ENCODE measurements around the gene SHC4.
A peak's percentile ranks its signal among the peaks of the same experiment; 100 is the strongest.
"Not testable (repeated sequence)": the region's sequence is repeated elsewhere in the genome, so short reads cannot be mapped to it uniquely, and the experiment has no call there.

Gene SHC4

GRCh38 chr15:48883699-48884098 lies 80.0 kb downstream of the SHC4 start:
- no peak for DNase-seq (ENCODE audit: low read depth in 2 of 2)

GRCh38 chr15:48880070-48880634 lies 83.6 kb downstream of the SHC4 start:
- no peak for DNase-seq (ENCODE audit: low read depth in 2 of 2)

DNA sequence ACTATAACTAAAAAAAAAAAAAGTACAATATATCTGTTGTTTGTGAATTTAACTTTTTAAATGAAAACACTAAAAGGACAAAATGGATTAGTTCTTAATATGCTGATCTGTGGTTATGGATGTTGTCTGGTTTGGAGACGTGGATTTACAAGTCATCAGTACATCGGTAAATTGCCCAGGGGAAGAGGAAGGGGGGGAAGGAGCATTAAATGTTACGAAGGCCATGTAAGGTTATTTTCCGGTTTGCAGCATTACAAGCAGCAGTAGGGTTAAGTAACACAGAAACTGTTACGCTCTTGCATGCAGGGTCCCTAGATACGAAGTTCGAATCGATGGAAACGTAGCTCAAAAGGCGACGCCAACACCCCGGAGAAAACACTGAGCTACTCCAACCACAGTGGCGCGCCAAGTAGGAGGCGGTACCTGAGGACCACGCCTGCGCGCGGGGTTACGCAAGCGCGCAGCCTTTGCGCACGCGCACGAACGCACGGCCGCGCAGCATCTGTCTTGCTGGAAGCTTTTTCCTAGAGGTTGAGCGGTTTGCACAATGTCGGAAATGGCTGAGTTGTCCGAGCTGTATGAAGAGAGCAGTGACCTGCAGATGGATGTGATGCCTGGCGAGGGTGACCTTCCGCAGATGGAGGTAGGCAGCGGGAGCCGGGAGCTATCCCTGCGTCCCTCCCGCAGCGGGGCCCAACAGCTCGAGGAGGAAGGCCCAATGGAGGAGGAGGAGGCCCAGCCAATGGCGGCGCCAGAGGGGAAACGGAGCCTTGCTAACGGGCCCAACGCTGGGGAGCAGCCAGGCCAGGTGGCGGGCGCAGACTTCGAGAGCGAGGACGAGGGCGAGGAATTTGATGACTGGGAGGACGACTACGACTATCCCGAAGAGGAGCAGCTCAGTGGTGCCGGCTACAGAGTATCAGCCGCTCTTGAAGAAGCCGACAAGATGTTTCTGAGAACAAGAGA lies 85.8 kb downstream of the SHC4 start, which contains the start of gene EID1:
Gene EID1 (plus strand): TSS at position 505 of the 966 bp plus-strand sequence. CDS start 43 bp downstream, at position 548.
- DNase-seq (ENCODE audit: low read depth in 2 of 2): peak; percentile 88 to 89

- DNase-seq (ENCODE audit: low read depth in 2 of 2): no peak
Measured at GRCh38 chr15:48876057-48876456, 87.7 kb downstream of the SHC4 start.

- DNase-seq (ENCODE audit: low read depth in 2 of 2): no peak
Measured at GRCh38 chr15:48875241-48875960, 88.3 kb downstream of the SHC4 start.

DNA sequence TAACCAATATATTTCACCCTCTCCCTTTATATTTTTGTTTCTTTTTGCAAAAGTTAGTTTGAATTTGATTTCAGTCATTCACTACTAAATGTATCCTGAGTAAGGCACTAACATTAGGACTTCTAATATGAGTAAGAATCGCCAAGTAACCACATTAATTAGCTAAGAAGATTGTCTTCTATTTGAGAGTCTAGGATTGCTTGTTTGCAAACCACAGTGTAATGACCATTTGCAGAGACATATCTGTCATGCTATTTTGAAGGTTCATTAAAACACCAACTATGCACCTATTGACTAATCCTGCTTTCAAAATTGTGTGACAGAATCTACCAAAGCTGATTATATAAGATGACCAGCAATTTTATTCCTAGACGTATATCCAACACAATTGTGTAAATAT lies 91.1 kb downstream of the SHC4 start:
- DNase-seq (ENCODE audit: low read depth in 2 of 2): no peak

DNA sequence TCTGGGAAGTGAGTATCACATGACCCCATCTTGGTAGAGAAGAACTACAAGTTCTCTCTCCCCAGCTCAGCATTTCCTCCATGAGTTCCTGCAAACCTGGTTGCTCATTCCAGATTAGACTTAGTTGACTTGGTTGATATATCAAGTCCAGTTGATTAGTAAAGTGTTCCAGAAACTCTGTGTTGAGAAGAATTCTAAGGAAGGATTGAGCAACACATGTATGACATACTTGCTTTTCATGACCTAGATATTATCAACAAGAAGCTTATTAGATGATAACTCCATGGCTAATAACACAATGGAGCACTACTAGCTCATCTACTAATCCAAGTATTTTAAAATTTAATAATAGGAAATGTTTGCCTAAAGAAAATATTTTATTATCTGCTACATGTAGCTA lies 92.2 kb downstream of the SHC4 start:
- DNase-seq (ENCODE audit: low read depth in 2 of 2): no peak

DNA sequence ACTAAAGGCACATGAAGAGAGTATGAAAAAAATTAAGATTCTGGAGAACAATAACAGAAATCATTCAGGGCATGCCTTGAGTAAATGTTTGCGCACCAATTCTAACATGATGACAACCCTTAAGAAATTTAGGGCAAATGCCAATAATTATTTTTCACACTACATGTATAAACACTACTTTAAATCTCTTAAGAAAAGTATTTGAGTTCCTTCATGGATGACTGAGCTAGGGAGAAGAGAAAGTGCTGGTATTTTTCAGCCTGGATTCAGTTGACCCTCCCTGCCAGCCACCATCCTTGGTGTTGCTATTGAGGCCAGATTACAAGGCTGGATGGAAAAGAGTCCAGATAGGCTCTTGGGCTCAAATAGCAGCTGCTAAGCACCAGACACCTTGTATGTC lies 93.8 kb downstream of the SHC4 start:
- no peak for DNase-seq (ENCODE audit: low read depth in 2 of 2)

DNA sequence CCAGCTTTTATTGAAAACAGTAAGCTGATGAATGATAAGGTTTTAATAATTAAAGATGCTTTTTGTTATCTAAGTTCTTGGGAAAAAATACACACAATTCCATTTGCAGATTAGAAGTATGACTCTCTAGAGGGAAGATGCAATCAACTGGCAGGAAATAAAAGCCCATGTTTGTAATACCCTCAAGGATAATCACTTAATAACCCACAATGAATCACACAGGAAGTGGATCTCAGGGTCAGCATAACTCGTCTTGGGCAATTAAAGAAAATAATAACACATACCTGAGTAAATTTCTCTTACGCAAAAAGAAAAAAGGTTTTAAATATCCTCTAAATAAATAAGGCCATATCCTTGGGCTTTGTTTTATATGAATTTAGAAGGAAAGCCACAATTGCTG lies 95.2 kb downstream of the SHC4 start:
- no peak for DNase-seq (ENCODE audit: low read depth in 2 of 2)

DNA sequence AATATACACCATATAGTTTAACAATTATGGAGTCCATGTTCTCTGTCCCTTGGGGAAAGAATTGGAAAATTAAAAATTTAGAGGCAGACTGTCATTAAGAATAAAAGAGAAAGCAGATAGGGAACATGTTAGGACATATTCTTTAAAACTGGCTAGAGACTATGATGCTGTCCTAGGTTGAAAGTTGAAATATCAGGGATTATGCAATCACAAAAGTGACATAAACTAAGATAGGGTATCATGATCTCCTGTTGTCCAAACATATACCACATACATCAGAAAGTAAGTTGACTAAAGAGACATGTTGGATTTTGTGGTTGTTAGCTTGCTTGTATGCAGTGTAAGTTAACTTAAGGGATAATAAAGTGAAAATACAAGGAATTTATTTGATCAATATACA lies 95.7 kb downstream of the SHC4 start:
- DNase-seq (ENCODE audit: low read depth in 2 of 2): no peak

GRCh38 chr15:48866141-48866563 lies 97.6 kb downstream of the SHC4 start:
- DNase-seq (ENCODE audit: low read depth in 2 of 2): no peak

- DNase-seq (ENCODE audit: low read depth in 2 of 2): no peak
Measured at GRCh38 chr15:48865370-48866079, 98.2 kb downstream of the SHC4 start.

DNA sequence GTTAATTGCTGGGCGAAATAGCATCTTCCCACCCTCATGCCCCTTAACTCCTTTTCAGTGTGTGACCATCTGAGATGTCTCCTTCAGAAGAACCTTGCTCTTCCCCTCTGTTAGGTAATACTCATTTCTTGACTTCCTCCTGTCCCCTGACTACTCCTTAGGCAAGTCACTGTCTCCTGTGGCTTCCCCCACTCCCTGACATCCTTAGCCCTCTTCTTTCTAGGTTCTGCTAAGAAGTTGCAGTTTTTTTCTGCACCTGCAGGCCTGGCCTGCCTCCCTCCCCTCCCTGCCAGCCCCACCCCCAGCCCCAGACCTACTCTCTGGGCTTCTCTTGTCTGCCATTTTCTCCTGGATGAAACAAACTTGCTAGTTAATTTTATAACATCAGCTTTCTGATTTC lies 101.0 kb downstream of the SHC4 start:
- DNase-seq (ENCODE audit: low read depth in 2 of 2): no peak

GRCh38 chr15:48861813-48862431 lies 101.8 kb downstream of the SHC4 start:
- no peak for DNase-seq (ENCODE audit: low read depth in 2 of 2)

GRCh38 chr15:48859426-48859825 lies 104.3 kb downstream of the SHC4 start:
- DNase-seq (ENCODE audit: low read depth in 2 of 2): no peak

DNA sequence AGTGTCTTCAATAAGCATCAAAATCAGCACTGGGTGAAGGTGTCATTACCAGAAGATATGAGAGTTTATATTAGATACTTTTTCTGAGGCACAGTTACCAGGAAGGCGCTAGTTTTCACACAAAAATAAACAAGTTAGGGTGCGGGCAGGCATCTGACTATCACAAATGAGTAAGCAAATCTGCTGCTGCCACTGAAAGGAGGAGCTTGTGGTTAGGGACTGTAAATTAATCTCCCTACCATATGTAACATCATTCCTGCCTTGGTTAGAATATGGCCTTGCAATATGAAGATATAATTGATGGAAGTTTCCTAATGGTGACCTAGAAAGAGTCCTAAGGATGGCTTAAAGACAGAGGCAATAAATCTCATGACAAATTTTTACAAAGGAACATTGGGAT lies 105.3 kb downstream of the SHC4 start:
- DNase-seq (ENCODE audit: low read depth in 2 of 2): no peak

DNA sequence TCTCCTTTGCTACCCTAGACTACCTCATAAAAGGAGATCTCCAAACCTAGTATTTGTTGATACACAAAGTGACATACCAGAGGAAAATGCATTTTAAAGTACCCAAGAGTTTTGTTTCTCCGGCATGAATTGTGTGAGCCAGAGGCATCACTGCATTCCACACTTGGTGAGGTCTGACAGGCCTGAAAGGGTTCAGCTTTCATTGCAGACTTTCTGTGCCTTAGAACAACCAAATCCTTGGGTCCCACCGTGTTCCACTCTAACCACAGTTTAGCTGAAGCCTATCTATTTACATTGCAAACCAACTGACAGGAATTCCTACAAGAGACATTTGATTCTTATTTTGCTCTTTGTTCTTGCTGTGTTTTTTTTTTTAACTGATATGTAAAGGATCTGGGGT lies 106.8 kb downstream of the SHC4 start:
- DNase-seq (ENCODE audit: low read depth in 2 of 2): no peak

DNA sequence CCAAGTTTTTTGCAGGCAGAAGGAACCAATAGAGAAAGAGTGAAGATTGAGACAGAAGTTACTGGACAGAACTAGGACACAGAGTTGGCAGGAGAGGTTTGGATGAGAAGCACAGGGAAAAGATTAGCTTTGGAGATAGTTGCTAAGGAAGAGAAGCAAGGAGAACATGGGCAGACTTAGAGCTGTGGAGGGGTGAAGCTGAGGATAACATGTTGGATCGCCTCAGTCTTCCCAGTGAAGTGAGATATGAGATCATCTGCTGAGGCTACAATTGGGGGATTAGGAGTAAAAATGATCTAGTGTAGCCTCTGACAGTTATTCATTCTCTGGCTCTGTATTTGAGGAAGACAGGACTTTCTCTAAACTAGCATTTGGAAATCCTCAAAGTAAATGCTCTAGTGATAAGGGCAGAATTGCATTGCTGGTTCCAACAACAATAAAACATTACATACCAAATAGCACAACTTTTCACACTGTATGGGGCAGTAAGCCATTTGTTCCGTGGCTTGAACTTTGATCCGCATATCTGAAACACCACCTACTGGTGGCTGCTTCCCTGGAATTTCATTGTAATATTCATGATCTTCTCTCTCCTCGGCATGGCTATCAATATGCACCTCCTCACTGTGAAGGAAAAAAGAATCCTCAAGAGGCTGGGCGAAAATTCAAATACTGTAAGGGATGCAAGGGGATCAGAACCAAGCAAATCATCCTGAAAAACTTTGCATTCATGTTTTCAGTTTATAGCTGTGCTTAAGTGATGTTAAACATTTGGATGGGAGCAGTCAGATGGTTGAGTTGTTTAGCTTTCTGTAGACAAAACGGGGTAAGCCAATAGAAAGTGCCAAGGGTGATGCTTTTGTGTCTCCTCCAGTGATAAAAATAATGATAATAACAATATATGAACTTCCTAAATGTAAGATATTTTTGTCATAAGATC lies 107.9 kb downstream of the SHC4 start:
- DNase-seq (ENCODE audit: low read depth in 2 of 2): no peak

DNA sequence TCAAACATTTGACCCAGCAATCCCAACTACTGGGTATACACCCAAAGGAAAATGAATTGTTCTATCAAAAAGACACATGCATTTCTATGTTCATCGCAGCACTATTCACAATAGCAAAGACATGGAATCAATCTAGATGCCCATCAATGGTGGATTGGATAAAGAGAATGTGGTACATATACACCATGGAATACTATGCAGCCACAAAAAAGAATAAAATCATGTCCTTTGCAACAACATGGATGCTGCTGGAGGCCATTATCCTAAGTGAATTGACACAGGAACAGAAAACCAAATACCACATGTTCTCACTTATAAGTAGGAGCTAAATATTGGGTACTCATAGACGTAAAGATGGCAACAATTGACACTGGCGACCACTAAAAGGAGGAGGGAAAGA lies 109.3 kb downstream of the SHC4 start:
- DNase-seq (ENCODE audit: low read depth in 2 of 2): not testable (repeated sequence)

DNA sequence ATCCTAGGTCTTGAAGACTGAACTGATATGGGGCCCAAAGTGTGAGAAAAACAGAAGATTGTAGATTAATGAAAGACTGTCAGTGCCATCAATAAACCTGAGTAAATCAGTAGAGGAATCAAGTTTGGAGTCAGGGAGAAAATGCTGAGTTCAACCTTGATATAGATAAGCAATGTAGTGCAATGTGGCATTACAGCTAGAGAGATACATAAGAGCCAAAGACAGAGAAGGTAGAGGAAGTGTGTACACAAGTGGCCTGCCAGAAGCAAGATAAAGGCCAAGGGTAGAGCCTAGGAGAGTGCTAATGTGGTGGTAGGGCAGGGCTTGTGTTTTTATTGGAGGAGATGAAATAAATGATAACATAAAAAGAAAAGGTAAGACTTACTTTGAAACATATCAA lies 111.8 kb downstream of the SHC4 start:
- no peak for DNase-seq (ENCODE audit: low read depth in 2 of 2)

Measured in stimulated activated CD8-positive, alpha-beta memory T cell treated with anti-CD3 and anti-CD28 coated beads, Interleukin-2, amount 100 ng/mL, for 48 hours (primary cell).